Measurements from ENCODE around the gene SLIT3.

The SLIT3 gene

DNA sequence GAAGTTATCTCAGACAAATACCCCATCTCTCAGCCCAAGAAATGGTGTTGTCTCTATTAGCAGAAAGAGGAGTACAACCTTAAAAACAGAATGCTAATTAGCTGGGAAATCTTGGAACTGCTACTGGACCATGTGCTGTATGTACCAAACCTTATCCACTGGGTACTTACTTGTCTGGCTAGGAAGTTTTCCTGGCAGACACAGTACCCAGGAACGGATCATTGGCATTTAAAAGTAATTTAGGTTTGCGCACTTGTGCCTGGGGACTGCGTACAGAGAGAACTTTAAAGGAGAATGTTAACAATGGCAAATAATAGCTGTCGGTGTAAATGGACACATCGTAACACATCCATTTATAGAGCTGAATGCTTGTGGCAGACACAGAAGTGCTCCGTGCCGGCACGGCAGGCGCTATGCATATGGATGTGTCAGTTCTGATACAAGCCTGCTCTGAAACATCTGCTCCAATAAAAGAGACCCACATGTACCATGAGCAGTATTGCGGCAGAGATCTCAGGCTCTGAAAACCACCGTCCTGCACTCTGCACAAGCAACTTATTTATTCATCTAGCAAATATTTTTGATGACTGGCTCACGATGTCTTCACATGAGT, 431.2 kb downstream of the SLIT3 start:
- DNase-seq (ENCODE audit: low read depth, low spot score): no peak

DNA sequence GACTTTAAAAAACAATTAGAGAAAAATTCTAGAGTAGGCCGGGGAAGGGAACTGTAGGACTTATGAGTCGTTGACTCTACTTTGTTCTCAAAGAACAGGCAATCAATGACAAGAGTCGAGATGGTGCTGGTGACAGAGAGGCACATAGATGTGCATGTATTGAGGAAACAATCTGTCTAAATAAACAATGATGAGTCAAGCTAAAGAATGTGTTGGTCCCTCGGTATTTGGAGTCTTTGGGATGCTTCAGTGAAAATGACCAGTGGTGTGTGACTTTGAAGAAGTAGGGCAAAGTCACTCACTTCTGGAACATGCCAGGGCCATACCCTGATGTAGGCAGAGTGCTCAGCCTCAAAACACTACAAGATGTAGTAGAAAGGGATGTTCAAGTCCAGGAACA, 433.7 kb downstream of the SLIT3 start:
- no peak for DNase-seq (ENCODE audit: low read depth, low spot score)

DNA sequence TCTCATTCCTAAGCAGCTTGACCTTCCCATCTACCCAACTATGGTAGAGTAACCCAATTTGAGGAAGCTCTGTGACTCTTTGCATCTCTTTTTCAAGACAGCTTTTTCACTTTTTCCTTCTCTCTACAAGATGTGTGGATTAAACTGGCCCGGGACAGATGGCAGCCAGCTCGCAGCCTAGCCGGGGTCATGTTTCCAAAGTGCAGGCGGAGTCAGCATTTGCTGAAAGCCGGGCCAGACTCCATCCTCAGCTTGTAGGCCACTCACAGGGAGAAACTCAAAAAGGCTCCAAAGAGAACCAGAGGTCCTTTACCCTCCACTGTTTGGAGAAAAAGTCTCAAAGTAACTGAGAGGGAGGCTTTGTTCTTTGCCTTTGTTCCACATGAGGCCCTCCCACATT, 435.0 kb downstream of the SLIT3 start:
- no peak for DNase-seq (ENCODE audit: low read depth, low spot score)

DNA sequence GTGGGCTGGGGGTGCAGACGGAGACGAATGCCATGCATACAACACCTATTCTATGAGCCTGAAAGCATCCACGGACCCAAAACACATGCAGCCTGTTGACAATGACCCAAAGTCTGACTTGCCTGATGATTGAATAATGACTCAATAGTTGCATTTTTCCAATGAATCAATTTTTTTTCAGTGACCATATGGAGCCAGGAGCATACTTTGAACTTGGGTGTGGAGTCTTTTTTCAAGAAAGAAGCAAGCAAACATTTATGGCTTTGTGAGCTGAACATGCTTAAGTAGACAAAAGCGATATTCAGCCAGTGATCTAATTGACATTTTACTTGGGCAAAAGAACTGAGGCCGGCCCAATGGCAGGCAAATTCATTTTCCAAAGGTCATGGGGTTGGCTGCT, 437.9 kb downstream of the SLIT3 start:
- no peak for DNase-seq (ENCODE audit: low read depth, low spot score)

DNA sequence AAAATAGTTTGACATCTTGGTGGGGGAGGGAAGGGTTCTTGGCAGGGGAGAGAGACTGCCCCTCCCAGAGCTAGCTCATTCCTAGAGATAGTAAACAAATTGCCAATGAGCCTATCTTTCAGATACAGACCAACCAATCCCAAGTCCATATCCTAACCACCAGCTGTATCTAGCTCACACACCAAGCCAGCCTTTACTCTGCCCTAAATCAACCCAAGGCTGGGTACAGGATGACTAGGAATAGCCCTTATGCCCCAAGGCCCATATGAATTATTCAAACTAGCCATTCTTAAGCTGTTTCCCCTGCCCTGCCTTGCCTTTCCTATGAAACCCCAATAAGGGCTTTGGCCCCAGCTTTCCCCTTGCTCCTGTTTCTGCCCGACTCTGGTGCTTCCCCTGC, 440.4 kb downstream of the SLIT3 start:
- DNase-seq (ENCODE audit: low read depth, low spot score): no peak

DNA sequence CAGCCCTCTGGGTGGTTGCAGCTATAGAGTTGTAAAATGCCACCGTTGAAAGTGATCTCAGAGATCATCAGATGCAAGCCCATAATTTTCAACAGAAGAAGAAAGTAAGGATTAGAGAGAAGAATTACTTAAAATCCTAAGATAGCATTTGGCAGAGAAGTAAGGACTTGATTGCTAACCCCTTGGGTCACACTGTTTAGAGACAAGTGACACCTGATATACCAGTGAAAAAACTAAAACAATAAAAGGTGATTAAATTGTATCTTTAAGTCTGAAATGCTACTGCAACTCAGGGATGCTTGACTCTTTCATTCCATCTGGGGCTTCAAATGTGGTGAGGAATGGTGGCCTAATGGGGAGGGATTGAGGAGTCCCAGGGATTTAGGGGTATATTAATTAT, 440.9 kb downstream of the SLIT3 start:
- DNase-seq (ENCODE audit: low read depth, low spot score): no peak

DNA sequence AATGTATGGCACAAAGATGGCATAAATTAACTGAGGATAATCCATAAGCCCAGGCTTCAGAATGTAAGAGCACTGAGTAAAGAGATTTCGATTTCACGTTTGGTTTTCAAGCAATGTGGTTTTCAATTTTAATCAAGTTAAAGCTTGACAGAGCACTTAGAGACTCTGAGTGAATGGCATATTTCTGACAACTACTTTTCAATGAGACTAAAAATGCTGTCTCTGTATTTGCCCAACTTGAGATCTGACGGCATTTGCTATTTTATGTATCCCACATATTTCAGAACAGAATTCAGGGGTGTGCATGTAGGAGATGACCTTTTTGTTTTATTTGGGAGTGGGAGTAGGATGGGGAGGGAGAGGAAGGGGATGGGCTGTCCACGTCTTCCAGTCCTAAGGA, 441.5 kb downstream of the SLIT3 start:
- no peak for DNase-seq (ENCODE audit: low read depth, low spot score)

DNA sequence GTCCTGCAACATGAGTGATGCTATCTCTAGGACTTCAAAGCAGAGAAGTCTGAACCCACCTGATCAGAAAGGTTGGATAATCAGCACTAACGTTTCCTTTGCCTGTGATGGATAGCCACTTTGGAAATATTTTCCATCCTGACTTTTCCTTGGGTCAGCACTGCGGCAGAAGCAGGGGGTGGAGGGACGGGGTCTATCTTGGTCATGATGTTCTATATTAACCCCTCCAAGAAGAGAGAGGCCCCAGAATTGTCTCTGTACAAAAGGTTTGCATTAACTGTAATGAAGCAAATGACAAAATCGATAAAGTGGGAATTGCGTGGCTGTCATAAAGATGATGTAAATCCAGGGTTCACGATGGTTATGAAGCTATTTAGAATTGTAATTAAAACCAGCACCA, 441.9 kb downstream of the SLIT3 start:
- no peak for DNase-seq (ENCODE audit: low read depth, low spot score)

DNA sequence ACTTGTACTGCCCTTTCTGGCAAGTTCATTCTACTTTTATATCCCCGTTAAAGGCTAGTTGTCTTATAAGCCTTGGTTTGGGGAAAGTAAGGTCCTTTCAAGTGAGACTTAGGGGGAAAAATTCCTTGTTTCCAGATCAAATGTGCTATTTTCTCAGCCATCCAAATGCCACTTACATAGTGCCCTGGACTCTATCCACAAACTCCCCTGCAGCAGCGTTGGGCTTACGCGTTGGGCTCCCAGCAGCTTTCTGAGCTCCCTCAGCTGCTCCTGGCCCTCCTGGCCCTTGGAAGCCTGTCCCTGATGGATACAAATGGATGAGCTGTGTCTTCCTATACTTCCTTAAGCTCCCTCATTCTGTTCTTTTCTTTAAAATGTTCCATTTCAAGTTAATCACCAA, 442.6 kb downstream of the SLIT3 start:
- DNase-seq (ENCODE audit: low read depth, low spot score): no peak

DNA sequence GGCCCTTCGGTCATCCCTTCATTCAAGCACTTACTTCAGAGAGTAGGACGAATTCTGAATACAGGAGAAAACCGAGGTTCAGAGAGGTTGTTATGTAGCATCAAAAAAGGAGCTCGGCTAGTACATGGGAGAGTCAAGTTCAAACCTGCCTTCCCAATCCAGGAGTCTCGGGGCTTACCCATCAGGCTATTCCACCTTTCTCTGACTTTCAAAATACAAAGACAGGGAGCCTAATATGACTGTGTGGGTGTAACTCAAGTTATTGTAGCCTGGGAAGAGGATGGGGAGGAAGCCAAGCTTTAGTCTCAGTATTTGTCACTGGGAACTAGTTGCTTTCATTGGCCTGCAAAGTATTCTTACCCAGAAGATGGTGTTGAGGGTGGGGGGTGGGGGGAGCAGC, 447.0 kb downstream of the SLIT3 start:
- no peak for DNase-seq (ENCODE audit: low read depth, low spot score)

DNA sequence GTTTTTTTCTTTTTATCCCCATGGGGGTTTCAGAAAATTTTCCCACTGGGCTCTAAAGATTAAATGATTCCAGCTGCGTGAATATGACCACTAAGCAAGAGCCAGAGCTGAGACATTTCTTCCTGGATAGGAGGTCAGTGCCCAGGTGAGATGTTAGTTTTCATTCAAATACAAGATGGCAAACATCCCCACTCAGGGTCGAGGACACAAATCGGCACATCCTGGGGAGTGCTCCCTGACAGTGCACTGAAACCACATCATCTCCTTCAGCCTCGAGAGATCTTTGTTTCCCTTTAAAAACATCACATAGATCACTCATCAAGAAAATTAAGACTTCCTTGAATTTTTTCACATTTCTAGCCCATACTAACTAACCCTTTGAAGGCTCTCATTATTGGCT, 448.6 kb downstream of the SLIT3 start:
- no peak for DNase-seq (ENCODE audit: low read depth, low spot score)

DNA sequence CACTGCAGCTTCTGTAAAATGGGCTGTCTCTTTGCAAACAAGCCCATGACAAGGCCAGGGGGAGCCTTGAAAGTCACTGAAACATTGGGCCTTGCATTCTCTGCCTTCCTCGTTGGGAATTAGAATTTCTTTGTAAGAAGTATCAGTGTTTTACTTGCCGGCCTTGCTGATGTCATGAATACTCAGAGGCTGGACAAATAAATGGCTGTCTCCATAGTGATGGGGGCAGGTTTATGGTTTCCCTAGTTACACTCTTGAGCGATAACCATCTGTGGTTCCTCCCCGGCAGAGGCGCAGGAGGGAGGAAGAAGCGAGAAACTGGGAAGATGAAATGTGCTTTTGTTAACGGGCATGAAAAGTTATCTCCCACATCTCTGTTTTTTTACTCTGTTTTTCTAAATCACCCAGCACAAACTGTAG, 449.0 kb downstream of the SLIT3 start:
- DNase-seq (ENCODE audit: low read depth, low spot score): peak; percentile 93

DNA sequence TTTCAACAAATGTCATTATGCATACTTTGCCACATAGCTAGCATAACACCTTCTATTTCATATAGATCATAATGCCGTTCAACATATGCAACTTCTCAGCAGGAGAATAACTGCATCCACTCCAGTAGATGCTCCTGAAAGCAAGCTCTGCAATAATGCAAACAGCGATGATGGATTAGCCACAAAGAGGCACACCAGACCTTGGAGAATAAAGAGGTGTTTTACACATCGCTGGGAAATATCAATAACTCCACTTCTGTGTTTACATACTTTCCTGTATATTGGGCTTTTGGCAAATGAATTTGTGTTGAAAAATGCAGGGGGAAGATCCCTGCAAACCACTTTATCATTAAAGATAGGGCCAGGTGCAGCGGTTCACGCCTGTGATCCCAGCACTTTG, 450.3 kb downstream of the SLIT3 start:
- peak; percentile 29 for DNase-seq (ENCODE audit: low read depth, low spot score)

DNA sequence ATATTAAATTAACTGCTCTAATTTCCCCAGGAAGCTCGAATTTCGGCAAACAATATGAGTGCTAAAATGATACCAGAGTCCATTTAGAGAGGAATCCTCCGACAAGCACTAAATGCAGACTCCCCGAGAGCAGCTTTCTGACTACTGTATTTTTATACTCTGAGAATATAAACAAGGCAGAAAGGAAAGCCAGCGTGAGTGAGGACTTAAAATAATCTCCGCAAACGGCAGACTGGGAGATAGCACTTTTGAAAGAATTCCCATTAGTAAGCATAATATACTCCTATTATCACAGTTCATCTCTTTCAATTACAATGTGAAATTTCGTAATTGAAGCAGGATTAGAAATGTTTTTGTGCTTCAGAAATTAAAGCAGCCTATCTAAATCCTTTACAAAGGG, 452.4 kb downstream of the SLIT3 start:
- DNase-seq (ENCODE audit: low read depth, low spot score): no peak

DNA sequence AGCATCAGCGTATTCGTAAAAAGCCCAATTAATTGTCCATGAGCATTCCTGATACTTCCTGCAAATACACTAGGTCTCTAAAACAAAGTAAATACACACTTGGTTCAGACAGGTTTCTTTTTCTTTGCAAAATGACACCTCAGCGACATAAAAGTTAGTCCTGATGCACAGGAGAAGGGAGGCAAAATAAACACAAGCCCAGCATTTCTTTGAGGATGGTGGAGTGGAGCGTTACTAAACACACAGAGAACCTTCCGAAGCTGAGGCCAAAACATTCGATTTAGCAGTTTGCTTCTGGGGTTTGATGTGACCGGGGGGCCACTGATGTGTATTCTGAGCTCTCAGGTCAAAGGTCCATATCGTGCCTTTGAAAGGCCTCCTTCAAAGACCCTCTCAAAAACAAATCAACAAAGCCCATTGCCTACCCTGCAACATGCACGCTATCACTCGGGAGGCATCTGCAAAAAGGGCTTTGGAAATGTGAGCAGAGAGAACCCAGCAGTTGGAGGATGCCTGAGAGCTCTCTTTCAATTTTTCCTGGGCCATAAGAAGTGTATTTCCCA, 453.3 kb downstream of the SLIT3 start:
- no peak for DNase-seq (ENCODE audit: low read depth, low spot score)

DNA sequence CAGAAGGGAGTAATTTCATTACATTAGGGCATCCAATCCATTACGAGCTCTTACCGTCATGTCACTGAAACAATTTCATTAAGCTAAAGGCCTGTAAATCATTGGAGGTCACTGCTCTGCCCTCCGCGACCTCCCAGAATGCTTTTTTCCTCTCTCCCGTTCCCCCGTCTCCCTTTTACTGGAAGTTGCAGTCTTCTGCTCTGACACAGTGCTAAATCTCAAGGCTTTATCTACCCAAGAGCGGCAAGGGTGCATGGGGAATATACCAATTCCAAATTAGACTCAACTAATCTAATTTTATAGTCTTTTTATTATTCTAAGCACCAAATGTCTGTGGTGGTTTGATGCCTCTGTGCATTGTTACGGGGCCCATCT, 456.0 kb downstream of the SLIT3 start:
- no peak for DNase-seq (ENCODE audit: low read depth, low spot score)

DNA sequence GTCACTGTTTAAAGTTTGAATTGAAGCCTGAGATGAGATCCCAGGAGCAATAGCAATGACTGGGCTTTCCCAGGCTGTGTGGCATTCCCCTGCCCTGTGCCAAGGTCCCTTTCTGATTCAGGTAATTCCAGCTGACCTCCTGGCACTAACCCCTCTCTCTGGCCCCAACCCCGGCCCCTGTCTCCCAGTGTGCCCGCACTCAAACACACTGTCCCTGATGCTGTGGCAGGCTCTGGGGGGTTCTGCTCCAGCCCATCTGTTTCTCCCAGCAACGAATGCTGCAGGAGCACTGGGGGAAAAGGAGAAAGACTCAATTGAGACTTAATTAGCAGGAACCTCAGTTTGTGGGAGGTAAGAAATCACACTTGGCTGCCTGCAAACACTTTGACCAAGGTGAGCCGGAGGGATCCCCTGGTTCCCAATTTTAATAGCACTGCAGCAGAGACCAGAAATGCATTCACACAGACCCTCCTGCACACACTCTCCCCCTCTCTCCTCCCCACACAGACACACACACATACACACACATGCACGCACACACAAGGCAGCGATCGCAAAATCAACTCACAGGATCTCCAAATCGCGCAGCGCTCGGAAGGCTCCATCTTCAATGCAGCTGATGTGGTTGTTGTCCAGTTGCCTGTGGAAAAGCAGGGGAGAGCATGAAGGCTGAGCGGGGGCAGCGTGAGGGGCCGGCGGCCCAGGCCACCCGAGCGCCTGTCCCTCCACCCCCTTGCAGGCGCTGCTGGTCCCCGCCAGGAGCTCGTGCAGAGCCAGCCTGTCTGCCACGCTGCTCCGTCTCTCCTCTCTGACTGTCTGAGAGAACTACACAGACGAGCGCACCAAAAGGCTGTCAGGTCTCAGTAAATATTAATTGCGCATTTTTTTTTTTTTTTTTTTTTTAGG, 456.7 kb downstream of the SLIT3 start:
- DNase-seq (ENCODE audit: low read depth, low spot score): no peak

DNA sequence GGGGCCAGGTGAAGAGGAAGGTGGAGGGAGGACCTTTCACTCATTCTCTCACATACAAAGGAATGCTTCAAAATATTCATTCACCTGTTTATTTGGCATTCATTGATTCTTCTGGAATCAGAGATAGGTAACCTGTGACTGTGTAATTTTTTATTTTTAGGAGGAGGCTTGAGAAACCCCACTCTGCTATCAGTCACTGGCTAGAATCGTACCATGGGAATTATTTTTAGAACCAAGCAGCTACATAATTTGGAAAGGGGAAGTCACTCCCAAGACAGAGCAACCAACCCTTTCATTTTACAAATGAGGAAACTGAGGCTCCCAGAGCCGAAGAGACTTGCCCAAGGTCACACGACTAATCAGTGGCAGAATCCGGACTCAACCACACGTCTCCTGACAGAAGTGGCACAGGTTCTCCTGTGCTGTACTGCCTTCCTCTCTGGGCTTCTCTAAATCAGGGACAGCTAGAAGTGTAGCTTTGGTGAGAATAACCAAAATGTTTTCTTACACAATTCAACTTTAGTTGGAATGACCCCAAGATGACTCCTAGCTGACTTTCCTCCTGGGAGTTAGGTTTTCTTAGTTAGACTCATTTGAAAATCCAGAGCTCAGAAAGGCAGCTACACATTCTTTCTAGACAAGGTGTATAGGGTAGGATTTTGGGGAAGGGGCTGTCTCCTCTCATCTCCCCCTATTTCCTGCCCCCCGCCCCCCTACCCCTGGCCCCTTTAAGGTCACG, 457.5 kb downstream of the SLIT3 start:
- no peak for DNase-seq (ENCODE audit: low read depth, low spot score)

DNA sequence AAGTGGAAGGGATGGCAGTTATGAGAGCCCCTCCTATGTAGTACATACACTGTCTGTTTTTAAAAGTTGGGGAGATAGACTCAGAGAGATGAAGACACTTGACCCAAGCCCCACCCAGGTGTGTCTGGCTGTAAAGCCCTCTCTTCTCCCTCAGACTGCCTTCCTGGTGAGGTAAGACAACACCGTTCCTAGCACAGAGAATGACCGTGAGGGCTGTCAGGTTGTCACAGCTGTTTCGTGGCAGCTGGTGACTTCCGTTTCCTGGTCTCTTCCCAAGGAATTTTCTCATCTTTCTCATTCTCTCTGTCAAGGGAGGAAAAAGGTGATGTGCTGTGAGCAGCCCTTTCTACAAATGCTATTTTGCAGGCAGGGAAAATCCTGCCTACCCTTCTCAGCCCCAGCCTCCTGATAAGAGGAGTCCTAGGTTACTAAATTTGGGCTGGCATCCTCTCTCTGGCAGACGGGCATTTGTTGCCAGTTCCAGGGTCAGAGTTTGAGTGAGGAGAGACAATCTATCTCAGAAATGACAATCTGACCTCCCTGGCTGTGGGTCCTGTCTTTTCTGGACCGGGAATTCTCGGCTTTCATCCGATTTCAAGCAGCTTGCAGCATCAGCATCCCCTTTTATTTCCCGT, 458.3 kb downstream of the SLIT3 start:
- DNase-seq (ENCODE audit: low read depth, low spot score): no peak

DNA sequence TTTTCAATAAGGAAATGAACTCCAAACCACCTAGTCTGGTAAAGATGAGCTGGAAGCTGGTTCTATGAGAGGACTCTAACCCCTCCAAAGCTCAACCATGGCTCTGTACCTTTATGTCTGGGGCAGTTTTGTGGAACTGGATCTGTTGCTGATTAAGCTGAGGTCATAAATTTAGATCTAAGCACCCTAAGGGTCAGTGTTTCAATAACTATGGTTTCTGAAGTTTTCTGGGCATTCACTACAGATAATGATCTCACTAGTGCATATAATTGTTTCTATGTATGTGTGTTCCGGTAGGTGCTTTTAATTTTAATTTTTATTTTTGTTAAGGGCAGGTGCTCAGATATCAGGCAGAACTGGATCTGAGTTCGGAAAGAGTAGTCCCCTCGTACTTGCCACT, 463.1 kb downstream of the SLIT3 start:
- DNase-seq (ENCODE audit: low read depth, low spot score): no peak

DNA sequence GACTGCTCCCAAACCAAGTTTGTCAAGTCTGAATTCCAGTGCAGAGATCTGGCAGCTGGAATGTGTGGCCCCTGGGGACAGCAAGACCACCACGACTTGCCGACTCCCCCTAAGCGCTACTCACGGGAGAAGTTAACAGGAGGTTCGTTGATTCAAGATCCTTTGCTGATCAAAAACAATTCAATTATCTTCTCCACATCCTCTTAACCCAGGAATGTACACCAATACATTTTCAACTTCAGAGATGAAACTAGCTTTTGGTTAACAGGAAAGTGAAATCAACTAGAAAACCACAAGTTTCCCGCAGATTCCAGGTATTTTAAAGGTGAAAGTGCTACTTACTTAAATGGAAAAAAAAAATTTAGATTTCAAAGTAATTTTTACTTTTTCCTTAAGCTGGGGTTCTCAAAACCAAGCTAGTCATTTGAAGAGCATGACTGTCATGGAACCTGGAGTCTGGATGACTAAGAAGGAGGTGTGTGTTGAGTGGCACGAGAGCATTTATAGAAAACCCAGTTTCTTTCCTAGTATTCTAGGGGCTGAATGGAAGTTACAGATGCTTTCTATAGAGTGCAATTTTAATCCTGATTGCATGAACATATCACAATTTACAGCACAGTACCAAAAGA, 464.2 kb downstream of the SLIT3 start:
- DNase-seq (ENCODE audit: low read depth, low spot score): no peak
